ENCODE data around the gene TPK1. TPM values are rescaled to one million over a fixed set of nuclear protein-coding genes. Genes with fewer than 3 reads are reported as not detected.
"Not testable (repeated sequence)": the region's sequence is repeated elsewhere in the genome, so short reads cannot be mapped to it uniquely, and the experiment has no call there.

Gene TPK1
- total RNA-seq, 1 donor from 2014 or later = 7.6 TPM

GRCh38 chr7:144817001-144817400 is 18.9 kb downstream of the TPK1 start:
- no peak for TF ChIP-seq CTCF (IDR thresholded peaks at IDR 0.05)
- no peak for DNase-seq
- ATAC-seq = no peak

DNA sequence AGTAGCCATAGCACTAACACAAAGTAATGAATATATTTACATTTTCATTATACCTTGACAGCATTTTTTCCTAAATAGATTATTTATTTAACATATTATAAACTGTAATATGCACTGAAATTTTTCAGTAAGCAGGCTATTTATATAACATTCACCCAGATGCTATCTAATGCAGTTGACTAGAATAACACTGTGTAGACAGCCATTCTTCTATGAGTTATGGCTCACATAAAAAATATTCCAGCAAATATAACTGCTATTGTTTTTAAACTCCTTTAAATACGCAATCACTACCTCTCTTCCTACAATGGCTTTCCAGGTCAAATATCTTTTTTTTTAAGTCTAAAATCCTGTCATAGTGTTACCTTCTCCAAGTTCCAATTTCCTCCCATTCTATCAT is 21.6 kb downstream of the TPK1 start:
- no peaks in the 10 kb centered on the region for H3K27me3 ChIP-seq
- no peaks in the 10 kb centered on the region for H3K4me1 ChIP-seq
- no peak for TF ChIP-seq CTCF (IDR thresholded peaks at IDR 0.05)
- H3K9me3 ChIP-seq = no peaks in the 10 kb centered on the region
- H3K4me3 ChIP-seq = no peak overlapping the region
- no peak overlapping the region for H3K27ac ChIP-seq
- ATAC-seq = no peak
- DNase-seq = no peak
- intact Hi-C loops (cut with DNase I) = no loop called here
- no peaks in the 10 kb centered on the region for H3K36me3 ChIP-seq

More at GRCh38 chr7:144817001-144817400, 18.9 kb downstream of the TPK1 start:
- no peaks in the 10 kb centered on the region for H3K36me3 ChIP-seq
- no peak overlapping the region for H3K27ac ChIP-seq
- no peak overlapping the region for H3K4me3 ChIP-seq
- no peaks in the 10 kb centered on the region for H3K27me3 ChIP-seq
- no peaks in the 10 kb centered on the region for H3K4me1 ChIP-seq
- intact Hi-C loops (cut with DNase I) = no loop called here
- no peaks in the 10 kb centered on the region for H3K9me3 ChIP-seq

DNA sequence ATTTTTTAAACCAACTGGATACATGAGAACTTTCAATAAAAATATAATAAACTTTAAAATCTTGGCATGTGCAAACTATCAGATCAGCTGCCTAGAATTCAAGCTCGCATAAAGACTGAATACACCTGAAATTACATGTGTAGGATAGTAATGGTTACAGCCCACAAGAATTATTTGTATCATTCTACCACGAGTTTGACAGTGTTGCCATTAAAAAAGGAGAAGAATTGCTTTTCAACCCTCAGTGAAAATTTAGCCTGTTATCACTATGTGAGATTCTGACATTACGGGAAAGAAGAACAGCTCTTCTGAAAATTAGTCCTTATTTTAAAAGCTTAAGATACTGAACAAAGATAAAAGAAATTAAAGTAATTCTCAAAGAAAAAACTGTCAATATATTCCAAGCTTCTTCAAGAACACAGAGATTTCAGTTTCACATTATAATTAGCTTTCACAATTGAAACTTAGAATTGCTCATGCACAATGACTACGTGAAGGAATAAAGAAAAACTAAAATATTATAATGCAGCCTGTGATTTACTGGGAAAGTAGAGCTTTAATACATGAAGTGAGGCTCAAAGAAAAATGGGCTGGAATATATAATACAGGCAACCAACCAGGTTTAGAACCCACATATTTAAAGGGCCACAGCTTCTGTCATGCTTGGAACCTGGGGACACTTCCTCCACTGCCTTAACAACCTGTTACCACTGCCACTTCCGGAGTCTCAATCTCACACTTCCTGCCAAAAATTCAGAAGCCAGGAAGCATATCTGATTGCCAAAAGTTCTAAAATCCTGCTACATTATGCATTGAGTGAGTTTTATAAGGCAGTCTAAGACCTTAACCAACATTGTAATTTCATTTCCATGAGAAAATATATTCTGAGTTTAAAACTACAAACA is 23.2 kb downstream of the TPK1 start:
- Histone ChIP-seq H3K4me3 (no peak overlapping the region), H3K36me3 (no peaks in the 10 kb centered on the region), H3K9me3 (no peaks in the 10 kb centered on the region), H3K27me3 (no peaks in the 10 kb centered on the region), H3K4me1 (no peaks in the 10 kb centered on the region), H3K27ac (no peak overlapping the region)
- TF ChIP-seq CTCF (IDR thresholded peaks at IDR 0.05) = no peak
- no peak for ATAC-seq
- intact Hi-C loops (cut with DNase I) = no loop called here
- DNase-seq = no peak

GRCh38 chr7:144805627-144806239 is 30.1 kb downstream of the TPK1 start:
- Histone ChIP-seq H3K36me3 (no peaks in the 10 kb centered on the region), H3K27me3 (no peaks in the 10 kb centered on the region), H3K4me3 (no peak overlapping the region), H3K27ac (no peak overlapping the region), H3K9me3 (no peaks in the 10 kb centered on the region), H3K4me1 (no peaks in the 10 kb centered on the region)
- no peak for DNase-seq
- intact Hi-C loops (cut with DNase I) = no loop called here
- no peak for TF ChIP-seq CTCF (IDR thresholded peaks at IDR 0.05)
- no peak for ATAC-seq

- intact Hi-C loops (cut with DNase I); H3K36me3 ChIP-seq; H3K27ac ChIP-seq; H3K9me3 ChIP-seq; ATAC-seq; H3K4me3 ChIP-seq; DNase-seq; H3K27me3 ChIP-seq; H3K4me1 ChIP-seq: not testable (repeated sequence)
Observed at GRCh38 chr7:144800678-144801436, 35.0 kb downstream of the TPK1 start.

DNA sequence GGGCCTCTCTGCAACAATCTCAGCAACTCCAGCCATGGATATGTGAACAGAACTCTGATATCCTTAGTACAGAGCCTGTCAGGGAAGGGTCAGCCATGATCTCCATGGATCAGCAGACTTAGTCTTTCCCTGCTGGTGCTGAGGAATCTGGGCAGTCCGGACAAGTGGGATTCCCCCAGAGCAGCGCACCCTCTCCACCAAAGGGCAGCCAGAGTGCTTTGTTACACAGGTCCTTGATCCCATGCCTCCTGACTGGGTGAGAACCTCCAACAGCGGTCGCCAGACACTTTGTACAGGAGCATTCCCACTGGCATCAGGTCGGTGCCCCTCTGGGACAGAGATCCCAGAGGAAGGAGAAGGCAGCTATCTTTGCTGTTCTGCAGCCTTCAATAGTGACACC is 38.9 kb downstream of the TPK1 start:
- ATAC-seq = no peak
- H3K27ac ChIP-seq = no peak overlapping the region
- no peak for TF ChIP-seq CTCF (IDR thresholded peaks at IDR 0.05)
- no peaks in the 10 kb centered on the region for H3K4me1 ChIP-seq
- no peak for DNase-seq
- intact Hi-C loops (cut with DNase I) = no loop called here
- H3K36me3 ChIP-seq = no peaks in the 10 kb centered on the region
- H3K4me3 ChIP-seq = no peak overlapping the region
- no peaks in the 10 kb centered on the region for H3K27me3 ChIP-seq
- H3K9me3 ChIP-seq = no peaks in the 10 kb centered on the region

Measured in upper lobe of right lung (tissue), 1 donor.